T-helper 2 cell treated with Interferon-gamma antibody and Interleukin-4, amounts not matched to agents 100 ng/mL and 5 ng/mL, for 36 hours (primary cell): ENCODE results near the gene SLC38A8. TPM values are rescaled to one million over a fixed set of nuclear protein-coding genes. Genes with fewer than 3 reads are reported as not detected.

ENCODE experiments used
- intact Hi-C: fragments of 100-400 bp; cut with micrococcal nuclease; formaldehyde crosslinking; loops from one replicate; pipeline ENCODE4 v1.15.1; 2023
- total RNA-seq: library from RNA; stranded (reverse); gene quantifications from 2 replicates; pipeline ENCODE4 v1.2.3, GENCODE V29; 2022

The SLC38A8 gene
- total RNA-seq, 1 donor from 2014 or later = not detected

- intact Hi-C loops = no loop called here
Measured at GRCh38 chr16:84003038-84003437, 39.6 kb downstream of the SLC38A8 start.

DNA sequence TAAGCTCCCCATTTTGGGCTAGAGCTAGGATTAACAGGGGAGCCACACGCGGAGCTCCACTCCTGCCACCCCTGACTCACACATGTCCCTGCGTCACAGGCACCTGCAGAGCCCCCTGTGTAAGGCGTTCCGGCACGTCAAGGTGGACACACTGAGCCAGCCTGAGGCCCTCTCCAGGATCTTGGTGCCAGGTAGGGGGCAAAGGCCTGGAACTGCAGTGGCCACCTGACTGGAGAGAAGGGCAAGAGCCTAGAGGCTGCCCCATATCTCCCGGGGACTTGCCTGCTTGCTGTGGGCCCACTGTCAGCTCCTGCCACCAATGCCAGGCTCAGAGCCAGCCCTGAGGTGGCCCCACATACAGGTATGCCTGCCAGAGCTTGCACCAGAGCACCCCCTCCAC, 40.9 kb downstream of the SLC38A8 start:
- intact Hi-C loops = no loop called here

DNA sequence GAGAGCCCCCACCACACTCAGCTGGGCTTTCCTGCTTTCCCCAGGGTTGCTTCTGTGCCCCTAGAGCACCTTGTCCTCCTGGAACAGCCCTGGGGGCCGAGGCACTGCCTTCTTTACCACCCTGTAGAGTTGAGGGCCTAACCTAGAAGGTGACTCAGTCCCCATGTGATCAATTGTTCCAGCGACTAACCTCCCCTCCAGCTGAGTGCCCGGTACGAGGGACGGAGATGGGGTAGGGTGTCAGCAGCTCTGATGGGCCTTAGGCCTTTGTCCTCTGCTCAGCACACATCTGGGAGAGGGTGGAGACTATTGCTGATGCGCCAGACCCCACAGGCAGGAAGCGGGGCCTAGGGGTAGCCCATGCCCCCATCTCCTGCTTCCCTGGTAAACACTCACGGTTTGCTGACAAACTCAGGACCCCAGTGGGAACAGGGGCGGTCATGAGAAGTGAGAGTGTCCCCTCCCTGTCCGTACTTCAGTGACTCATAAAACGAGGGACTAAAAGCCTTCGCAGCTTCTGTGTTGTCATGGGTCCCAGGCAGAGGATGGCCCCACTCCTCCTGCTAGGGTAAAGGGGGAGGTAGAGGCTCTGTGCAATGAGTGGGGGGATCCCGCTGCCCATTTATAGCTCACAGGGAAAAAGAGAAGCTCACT, 41.5 kb downstream of the SLC38A8 start:
- intact Hi-C loops = no loop called here

GRCh38 chr16:83998091-83998490, 44.5 kb downstream of the SLC38A8 start:
- intact Hi-C loops = no loop called here

DNA sequence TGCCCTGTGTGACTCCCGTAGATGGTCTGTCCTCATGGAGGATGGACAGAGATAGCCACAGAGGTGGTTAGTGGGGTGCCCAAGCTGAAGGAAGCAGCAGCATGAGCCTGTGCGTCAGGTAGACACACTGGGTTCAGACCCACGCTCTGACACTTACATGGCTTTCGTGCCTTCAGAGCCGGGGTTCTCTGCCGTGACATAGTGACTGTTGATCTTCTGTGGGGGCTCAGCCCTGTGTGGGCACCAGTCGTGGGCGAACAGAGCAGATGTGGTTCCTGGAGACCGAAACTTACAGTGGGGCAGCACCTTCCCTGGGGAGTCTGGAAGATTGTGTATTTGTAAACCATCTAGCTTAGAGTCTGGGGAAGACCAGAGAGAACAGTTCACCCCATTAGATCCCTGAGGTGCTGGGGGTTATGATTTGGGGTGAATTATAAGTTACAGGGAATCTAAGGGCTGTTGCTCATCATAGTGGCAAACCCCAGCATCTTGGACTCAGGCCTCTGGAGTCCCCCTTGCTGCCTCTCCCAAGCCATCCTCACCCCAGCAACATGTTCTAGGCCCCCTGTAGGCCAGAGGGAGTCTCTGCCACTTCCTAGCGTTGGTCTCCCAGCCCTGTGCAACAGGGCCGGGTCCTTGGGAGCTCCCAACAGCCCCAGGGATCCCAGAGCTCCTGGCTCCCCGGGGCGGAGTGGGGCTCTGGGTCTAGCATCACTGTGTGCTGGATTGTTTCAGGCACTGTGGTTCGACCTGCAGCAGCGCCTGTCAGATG, 45.9 kb downstream of the SLC38A8 start:
- intact Hi-C loops = no loop called here

DNA sequence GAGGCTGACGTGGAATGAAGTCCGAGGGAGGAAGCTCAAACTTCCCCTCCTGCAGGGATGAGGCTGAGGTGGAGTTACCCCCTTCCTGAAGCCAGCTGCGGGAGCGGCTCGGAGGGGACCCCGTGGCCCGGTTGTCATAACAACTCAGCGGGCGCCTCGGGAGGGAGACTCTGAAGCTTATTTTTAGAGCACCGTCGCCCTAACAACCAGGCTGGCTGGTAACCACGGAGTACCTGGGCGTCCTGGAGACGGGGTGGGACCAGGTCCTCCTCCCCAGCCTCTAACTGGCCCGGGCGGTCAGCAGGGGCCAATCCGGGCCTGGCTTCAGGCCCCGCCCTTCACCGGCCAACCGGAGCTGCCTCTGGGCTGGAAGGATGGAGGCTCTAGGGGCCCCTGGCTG, 46.8 kb downstream of the SLC38A8 start:
- intact Hi-C loops = no loop called here

DNA sequence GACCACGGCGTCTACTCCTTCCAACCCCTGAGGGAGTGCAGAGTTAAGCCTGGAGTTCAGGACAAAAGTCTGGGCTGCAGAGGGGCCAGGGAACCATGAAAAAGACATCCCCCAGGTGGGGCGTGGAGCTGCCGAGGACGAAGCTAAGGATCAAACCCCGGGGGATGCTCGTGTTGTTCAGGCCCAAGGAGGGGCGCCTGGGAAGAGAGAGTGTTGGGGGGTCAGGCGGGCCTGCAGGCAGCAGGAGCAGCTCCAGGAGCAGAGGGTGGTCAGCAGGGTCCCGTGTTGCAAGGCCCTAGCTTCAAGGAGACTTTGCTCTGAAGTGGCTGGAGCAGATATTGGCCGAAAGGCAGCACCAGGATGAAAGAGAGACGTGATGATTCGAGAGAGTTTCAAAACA, 47.9 kb downstream of the SLC38A8 start:
- intact Hi-C loops = no loop called here

GRCh38 chr16:83994087-83994486, 48.5 kb downstream of the SLC38A8 start:
- intact Hi-C loops = no loop called here

DNA sequence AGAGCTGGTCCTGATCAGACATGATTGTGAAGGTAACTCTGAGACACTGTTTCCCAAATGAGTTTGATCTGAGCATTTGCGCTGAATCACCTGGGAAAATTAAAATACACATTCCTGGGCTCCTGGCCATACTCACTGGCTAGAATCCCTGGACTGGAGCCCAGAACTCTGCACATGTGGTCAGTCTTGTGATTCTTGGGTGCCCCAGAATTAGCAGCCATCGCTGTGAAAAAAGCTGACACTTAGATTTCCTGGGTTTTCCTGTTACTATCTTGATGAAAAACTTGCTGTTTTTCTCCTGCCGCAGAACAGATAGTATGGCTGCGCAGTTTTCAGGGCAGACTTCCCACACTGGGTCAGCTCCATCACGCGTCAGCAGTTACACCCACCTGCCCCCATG, 50.0 kb downstream of the SLC38A8 start:
- intact Hi-C loops = no loop called here

GRCh38 chr16:83990492-83990891, 52.1 kb downstream of the SLC38A8 start:
- intact Hi-C loops = no loop called here

DNA sequence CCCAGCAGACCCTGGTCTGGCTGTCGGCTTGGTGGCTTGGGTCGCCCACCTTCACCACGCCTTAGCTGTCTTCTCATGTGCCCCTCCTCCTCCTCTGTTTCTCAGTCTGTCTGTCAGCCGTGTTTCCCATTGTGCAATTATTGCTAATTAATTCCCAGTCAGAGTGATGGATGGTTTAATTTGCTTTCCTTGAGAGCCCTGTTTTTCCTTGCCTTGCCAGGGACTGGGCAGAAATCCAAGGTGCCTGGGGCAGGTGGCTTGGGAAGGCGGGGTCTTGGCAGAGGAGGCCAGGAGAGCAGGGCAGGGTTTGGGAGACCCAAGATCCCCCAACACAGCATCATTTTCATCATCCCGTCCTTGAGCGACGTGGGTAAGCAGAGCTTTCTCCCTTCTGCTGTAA, 53.3 kb downstream of the SLC38A8 start:
- intact Hi-C loops = no loop called here

- intact Hi-C loops = no loop called here
Measured at GRCh38 chr16:83983491-83983890, 59.1 kb downstream of the SLC38A8 start.

DNA sequence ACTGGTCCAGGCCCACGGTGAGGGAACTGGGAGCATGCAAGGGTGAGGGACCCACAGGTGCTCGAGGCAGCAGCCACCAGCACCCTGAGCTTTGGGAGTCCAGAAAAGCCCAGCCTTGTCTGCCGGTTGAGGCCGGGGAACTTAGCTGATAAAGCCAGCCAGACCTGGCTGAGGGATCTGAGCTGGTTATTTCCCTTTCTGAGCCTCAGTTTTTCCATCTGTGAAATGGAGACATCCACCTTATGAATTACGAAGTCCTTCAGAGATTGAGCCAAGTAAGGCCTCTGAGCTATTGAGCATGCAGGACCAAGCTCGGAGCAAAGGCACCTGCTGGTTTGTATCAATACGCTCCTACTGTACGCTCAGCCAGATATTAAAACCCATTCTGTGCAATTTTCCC, 60.8 kb downstream of the SLC38A8 start:
- intact Hi-C loops = no loop called here

- intact Hi-C loops = no loop called here
Measured at GRCh38 chr16:83980794-83981193, 61.8 kb downstream of the SLC38A8 start.

DNA sequence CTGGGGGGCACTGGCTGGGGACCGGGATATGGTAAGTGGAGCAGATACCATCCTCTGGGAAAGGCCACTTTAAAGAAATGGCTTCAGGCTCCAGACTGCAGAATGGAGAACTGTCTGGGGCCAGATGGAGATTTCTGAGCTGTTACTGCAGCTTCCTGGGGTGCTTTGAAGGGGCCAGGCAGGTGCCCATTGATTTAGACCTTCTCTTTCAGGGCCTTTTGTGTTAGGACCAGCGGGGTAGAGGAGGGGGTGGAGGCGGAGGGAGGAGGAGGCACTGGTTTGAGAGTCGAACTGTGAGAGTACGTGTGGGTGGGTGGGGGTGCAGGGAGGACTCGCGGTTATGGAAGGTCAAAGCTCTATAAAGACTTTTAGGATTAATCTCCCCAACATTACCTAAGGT, 63.2 kb downstream of the SLC38A8 start:
- intact Hi-C loops = no loop called here

- intact Hi-C loops = no loop called here
Measured at GRCh38 chr16:83978401-83978904, 64.1 kb downstream of the SLC38A8 start.

DNA sequence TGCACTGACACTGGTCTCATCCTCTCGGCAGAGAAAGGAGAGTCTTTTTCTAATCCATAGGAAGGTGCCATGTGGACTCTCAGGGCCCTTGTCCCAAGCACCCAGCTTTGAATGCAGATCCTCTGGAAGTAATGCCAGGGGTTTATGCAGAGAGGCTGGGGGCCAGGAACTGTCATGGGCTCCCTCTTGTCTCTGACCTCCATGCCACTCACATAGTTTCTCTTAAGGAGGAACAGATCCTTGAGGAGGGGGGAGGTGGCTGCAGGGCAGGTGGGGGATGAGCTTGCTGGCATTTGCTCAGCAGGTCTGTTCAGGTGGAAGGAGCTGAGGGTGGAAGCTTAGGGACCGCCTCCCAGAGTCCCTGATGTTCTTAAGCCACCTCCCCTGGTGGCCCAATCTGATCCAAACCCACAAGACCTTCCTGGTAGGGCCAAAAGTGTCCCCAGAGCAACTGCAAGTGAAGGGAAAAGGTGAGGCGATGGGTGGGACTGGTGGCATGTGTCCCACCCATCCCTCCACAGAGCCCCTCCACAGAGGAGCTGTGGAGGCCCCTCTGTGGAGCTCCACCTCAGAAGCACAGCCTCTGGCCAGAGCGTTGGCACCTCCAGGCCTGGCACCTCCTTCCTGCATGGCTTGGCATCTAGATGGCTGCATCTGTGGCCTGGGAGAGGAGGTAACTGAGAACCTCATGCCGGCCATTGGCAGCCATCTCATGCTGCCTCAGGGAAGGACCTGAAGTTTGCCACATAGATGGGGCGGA, 65.4 kb downstream of the SLC38A8 start:
- intact Hi-C loops = no loop called here

GRCh38 chr16:83975590-83976260, 66.9 kb downstream of the SLC38A8 start:
- intact Hi-C loops = no loop called here

DNA sequence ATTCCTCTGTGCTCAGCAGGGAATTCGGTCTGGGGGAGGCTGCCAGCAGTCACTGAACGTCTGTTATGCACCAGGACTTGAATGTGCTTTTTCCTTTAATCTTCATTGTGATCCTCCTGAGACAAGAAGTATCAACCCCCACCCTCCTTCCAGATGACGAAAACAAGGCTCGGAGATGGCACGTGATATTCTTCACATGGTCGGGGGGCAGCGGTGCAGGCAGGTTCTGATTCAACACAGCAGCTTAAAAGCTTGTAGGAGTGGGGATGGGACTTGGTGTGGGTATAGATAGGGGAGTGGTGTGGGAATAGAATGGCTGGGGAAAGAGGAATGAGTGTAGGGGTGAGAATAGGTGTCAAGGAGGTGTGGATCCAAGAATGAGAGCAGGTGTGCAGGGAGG, 68.1 kb downstream of the SLC38A8 start:
- intact Hi-C loops = no loop called here

DNA sequence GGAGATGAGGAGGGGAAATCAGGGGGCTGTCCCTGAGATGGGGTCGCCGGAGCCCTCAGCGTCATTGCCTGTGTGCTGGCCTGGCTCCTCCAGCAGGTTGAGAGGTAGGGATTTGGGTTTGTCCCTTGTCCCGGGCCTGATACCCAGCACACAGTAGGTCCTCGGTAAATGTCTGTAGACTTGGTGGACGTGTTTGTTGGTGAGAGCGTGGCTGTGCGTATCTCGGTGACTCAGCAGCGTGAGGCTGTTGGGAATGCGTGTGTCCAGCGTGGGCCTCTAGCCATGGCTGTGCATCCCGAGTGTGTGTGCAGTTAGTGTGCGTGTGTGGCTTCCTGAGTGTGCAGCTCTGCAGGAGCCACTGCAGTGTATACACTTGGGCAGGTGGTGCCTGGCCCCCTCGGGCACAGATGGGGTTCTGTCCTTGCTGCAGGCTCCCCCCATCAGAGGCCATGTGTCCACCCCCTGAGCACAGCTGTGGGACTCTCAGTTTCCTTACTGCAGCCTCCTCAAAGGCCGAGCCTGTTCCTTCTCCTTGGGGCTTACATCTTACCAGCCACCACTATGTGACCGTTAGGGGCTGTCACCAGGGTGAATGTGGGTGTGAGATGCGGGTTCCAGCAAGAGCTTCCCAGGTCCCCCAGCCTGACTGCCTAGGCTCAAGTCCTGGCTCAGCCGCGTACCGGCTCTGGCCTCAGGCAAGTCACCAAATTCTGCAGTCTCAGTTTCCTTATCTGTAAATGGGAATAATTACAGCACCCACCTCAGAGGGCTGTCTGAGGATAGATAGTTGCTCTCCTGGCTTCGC, 68.8 kb downstream of the SLC38A8 start:
- intact Hi-C loops = no loop called here

DNA sequence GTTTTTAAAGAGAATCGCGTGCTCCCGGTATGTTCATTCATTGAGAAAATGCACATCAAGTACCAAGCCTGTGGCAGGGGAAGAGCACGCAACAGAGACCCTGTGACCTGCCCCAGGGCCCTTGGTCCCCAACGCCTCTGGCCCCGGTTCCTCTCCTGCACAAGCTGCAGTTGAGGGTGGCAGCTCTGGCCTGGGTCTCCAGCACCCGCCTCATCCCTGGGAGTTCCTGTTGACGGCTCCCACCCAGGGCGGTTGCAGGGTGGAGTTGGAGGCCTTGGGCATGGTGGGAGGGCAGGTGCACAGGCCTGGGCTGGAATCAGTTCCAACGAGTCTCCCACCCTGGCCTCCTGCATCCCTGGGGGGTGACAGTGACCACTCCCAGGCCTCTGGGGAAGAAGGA, 69.5 kb downstream of the SLC38A8 start:
- intact Hi-C loops = no loop called here
